NB4 (cell line): ENCODE results near the gene ACSS2.

Experiments used
- DNase-seq: peaks from one replicate; pipeline ENCODE4 v3.0.0; 2010; ENCODE audit warnings: low read depth
- H3K4me3 ChIP-seq: one replicate; pipeline ENCODE4 v1.5.1; 2011; ENCODE audit warnings: mild to moderate bottlenecking, low read depth, low read length, moderate library complexity
- CTCF ChIP-seq: IDR thresholded peaks from one replicate; pipeline ENCODE4 v1.5.1; 2012; ENCODE audit warnings: low read depth, low read length
- MYC ChIP-seq: IDR thresholded peaks from 2 replicates; pipeline ENCODE4 v1.6.1; 2011; ENCODE audit warnings: low read depth, low read length
- POLR2A ChIP-seq: IDR thresholded peaks from 2 replicates; pipeline ENCODE4 v1.6.1; 2011; ENCODE audit warnings: mild to moderate bottlenecking; ENCODE audit not compliant: insufficient read length; ENCODE audit errors: extremely low read depth
- TF ChIP-seq, protein P1 (sequence below): IDR thresholded peaks from 2 replicates; pipeline ENCODE4 v1.6.1; 2011; ENCODE audit warnings: low read depth, low read length

The ACSS2 gene

DNA sequence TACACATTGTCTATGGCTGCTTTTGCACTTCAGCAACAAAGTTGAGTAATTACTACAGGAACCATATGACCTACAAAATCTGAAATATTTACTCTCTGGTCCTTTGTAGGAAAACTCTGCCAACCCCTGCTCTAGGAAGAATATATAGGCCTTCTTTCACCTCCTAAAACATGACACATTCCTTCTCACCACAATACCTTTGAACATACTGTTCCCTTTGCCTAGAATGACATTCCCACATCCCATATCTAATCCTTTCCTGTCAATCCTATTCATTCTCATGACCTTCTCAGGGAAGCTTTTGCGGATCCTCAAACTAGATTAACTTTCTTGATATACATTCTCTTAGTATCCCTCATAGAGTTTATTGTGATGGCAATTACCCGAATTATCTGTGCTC is 33.0 kb upstream of the ACSS2 start:
- DNase-seq, result no peak
- no peak overlapping the region for H3K4me3 ChIP-seq
- TF ChIP-seq POLR2A (no peak), CTCF (no peak), MYC (no peak)
- TF ChIP-seq, protein P1, sequence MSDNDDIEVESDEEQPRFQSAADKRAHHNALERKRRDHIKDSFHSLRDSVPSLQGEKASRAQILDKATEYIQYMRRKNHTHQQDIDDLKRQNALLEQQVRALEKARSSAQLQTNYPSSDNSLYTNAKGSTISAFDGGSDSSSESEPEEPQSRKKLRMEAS, result no peak

DNA sequence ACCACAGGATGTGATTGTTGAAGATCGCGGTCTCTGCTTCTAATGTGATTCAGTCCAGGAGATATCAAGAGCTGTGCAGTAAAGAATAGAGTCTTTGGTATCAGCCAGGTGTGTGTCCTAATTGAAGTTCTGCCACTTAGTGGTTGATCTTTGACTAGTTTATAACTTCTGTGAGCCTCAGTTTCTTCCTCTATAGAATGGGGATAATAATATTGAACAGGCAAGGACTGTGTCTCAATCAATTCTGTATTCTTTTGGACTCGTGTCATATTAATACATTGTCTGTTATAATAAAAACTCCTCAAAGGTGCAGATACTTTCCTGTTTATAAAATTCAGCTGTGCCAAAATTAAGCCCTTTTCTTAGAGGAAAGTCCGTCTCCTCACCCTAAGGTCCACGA is 27.8 kb upstream of the ACSS2 start:
- H3K4me3 ChIP-seq, result no peak overlapping the region
- TF ChIP-seq CTCF, result no peak
- TF ChIP-seq, protein P1, result no peak
- no peak for TF ChIP-seq MYC
- no peak for TF ChIP-seq POLR2A
- no peak for DNase-seq

DNA sequence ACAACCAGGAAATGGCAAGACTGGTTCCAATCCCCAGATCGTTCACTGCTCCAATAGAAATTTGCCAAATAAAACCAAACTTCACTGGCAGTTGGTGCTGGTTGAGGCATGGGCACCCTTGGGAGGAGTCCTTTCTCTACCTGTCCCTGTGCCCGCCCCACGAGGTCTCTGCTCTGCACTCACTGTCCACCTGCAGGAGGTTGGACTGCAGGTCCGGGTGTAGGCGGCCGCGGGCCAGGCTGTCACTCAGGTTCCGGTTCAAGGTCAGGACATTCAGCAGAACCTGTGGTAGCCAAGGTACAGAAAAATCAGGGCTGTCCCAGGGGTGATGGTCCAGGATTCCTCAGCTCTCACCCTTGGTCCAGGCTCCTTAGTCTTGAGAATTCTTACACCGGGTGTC is 26.6 kb upstream of the ACSS2 start:
- no peak overlapping the region for H3K4me3 ChIP-seq
- TF ChIP-seq POLR2A (no peak), MYC (no peak), CTCF (no peak)
- TF ChIP-seq, protein P1, result no peak
- no peak for DNase-seq

DNA sequence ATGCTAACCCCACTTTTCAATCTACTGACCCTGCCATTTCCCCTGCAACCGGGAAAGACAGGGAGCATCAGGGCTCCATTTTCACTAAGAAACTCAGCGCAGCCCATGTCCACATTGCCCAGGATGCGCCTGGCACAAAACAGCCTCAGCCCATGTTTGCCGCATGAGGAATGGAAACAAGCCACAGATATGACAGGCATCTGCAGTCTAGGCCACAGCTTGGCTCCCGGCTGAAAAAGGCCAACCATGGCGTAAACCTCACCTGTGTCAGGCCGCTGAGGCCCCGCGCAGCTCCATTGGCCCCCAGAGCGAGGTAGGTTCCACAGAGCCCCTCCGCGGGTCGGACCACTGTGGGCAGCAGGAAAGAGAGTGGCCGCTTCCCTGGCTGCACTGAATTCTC is 25.4 kb upstream of the ACSS2 start:
- H3K4me3 ChIP-seq, result no peak overlapping the region
- DNase-seq, result no peak
- TF ChIP-seq POLR2A (no peak), MYC (no peak), CTCF (no peak)
- TF ChIP-seq, protein P1, result no peak

GRCh38 chr20:34852298-34852697 is 24.1 kb upstream of the ACSS2 start:
- H3K4me3 ChIP-seq, result no peak overlapping the region
- no peak for DNase-seq
- no peak for TF ChIP-seq CTCF
- no peak for TF ChIP-seq POLR2A
- TF ChIP-seq MYC, result no peak
- TF ChIP-seq, protein P1, result no peak

DNA sequence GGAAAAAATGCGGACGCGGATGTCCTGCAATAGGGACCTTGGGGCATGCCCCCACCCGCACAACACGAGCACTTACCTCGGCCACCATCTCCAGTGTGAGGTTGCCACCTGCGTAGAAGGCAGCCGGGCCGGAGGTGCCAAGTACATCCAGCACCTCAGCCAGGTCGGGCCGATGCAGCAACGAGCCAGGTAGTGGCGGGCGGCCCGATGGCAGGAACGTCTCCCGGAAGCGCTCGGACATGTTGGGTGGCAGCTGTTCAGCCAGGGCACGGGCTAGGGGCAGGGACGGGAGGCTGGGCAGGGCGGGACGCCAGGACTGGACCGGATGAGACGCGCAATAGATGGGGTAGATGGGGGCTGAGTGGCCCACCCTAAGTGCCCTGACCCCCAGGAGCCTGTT is 17.0 kb upstream of the ACSS2 start:
- no peak overlapping the region for H3K4me3 ChIP-seq
- DNase-seq, result no peak
- TF ChIP-seq POLR2A (no peak), MYC (no peak), CTCF (no peak)
- TF ChIP-seq, protein P1, result no peak
